NT2/D1 (cell line): ENCODE results near the gene GLB1L3.

Source experiments
- SUZ12 ChIP-seq: IDR thresholded peaks from 2 replicates; pipeline ENCODE4 v1.6.1; 2011; ENCODE audit not compliant: insufficient read length, insufficient read depth; ENCODE audit errors: extremely low read depth
- YY1 ChIP-seq: IDR thresholded peaks from 2 replicates; pipeline ENCODE4 v1.6.1; 2011; ENCODE audit not compliant: insufficient read length, insufficient read depth
- ZNF274 ChIP-seq: IDR thresholded peaks from 2 replicates; pipeline ENCODE4 v1.6.1; 2011; ENCODE audit warnings: mild to moderate bottlenecking, low read depth, low read length

DNA sequence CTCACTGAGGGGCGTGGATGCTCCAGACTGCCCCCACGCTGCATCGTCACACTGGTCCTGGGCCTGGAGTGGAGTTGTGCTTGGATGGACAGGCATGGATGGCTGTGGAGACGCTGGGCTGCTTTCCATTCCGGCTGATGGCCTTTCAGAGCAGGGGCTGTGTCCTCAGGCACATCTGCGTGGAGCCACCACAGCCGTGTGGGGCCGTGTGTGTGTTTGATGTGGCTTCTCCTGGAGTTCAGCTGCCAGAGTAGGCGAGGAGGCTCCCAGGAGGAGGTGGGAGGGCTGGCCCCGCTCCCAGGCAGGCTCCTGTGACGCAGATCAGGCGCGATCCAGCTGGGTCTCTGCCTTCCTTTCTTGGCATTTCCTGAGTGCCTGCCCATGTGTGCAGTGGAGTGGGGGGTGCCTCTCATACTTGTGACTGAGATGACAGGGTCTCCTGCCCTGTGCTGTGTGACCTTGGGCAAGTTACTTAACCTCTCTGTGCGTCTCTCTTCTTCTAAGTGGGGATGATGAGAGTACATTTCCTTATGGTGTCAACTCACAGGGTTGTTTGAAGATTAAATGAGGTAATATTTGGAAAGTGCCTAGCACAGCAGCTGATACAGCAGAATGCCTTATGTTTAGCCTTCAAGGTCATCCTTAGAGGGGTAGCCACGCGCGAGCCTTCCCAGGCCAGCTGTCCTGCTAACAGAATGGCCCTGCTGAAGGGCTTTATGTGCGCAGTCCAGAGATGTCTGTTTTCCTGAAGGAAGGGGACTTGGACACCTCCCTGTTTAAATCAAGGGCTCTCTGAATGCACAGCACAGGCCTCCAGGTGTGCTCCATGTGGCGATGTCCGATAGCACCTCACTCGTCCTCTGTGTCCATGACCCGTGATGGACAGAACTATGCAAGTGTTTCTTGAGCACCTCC is 89.1 kb downstream of the GLB1L3 start:
- no peak for TF ChIP-seq YY1
- TF ChIP-seq ZNF274: no peak
- no peak for TF ChIP-seq SUZ12
